HepG2 (cell line): ENCODE measurements around the gene CAPN9. TPM values are rescaled to one million over a fixed set of nuclear protein-coding genes. Genes with fewer than 3 reads are reported as not detected.

Experiments
- CSRNP1 ChIP-seq: sonication (generic); formaldehyde crosslinking; IDR thresholded peaks from 2 replicates; pipeline ENCODE4 v1.8.1; 2023; ENCODE audit warnings: mild to moderate bottlenecking, missing genetic modification reagents
- DDIT3 ChIP-seq: sonication (generic); formaldehyde crosslinking; IDR thresholded peaks from 2 replicates; pipeline ENCODE4 v1.4.0; 2020; ENCODE audit warnings: mild to moderate bottlenecking, missing genetic modification reagents
- DMAP1 ChIP-seq: IDR thresholded peaks from 2 replicates; pipeline ENCODE4 v1.6.1; 2016
- GABPA ChIP-seq, 2 experiments: IDR thresholded peaks; 2 replicates each; pipeline ENCODE4 v1.6.1; 2011 to 2016; ENCODE audit warnings: low read depth in 2 of 2, low read length in 1 of 2, missing biosample characterization in 1 of 2, missing genetic modification characterization in 1 of 2
- GFI1 ChIP-seq: sonication (generic); formaldehyde crosslinking; IDR thresholded peaks from 2 replicates; pipeline ENCODE4 v1.5.0; 2020; ENCODE audit warnings: missing genetic modification reagents, mild to moderate bottlenecking, borderline replicate concordance
- HOXD1 ChIP-seq: sonication (generic); formaldehyde crosslinking; IDR thresholded peaks from 2 replicates; pipeline ENCODE4 v1.5.0; 2020; ENCODE audit warnings: missing genetic modification reagents
- JUND ChIP-seq: sonication (generic); formaldehyde crosslinking; IDR thresholded peaks from 2 replicates; pipeline ENCODE4 v1.8.0; 2022; ENCODE audit warnings: mild to moderate bottlenecking, missing genetic modification reagents
- KDM1A ChIP-seq: IDR thresholded peaks from 2 replicates; pipeline ENCODE4 v1.6.1; 2016; ENCODE audit warnings: missing compliant biosample characterization
- NFIB ChIP-seq: sonication (generic); formaldehyde crosslinking; IDR thresholded peaks from 2 replicates; pipeline ENCODE4 v1.9.0; 2021; ENCODE audit warnings: missing genetic modification reagents, mild to moderate bottlenecking, borderline replicate concordance
- PATZ1 ChIP-seq: sonication (generic); formaldehyde crosslinking; IDR thresholded peaks from 2 replicates; pipeline ENCODE4 v1.4.0; 2020; ENCODE audit warnings: missing genetic modification reagents
- SMAD1 ChIP-seq: sonication (generic); formaldehyde crosslinking; IDR thresholded peaks from 2 replicates; pipeline ENCODE4 v1.4.0; 2020; ENCODE audit warnings: missing genetic modification reagents, low read depth, mild to moderate bottlenecking, borderline replicate concordance
- SMAD3 ChIP-seq: sonication (generic); formaldehyde crosslinking; IDR thresholded peaks from 2 replicates; pipeline ENCODE4 v1.4.0; 2020; ENCODE audit warnings: missing genetic modification reagents
- TP53 ChIP-seq: sonication (generic); formaldehyde crosslinking; conservative IDR thresholded peaks from 2 replicates; pipeline ENCODE4 v1.4.0; 2020; ENCODE audit warnings: missing genetic modification reagents
- ZFX ChIP-seq: sonication (generic); formaldehyde crosslinking; IDR thresholded peaks from 2 replicates; pipeline ENCODE4 v1.4.0; 2020; ENCODE audit warnings: mild to moderate bottlenecking, low read depth, missing genetic modification reagents, moderate library complexity
- ZNF260 ChIP-seq: sonication (generic); formaldehyde crosslinking; IDR thresholded peaks from 2 replicates; pipeline ENCODE4 v1.4.0; 2020; ENCODE audit warnings: missing genetic modification reagents, low read depth, mild to moderate bottlenecking, borderline replicate concordance
- ZNF639 ChIP-seq: conservative IDR thresholded peaks from 2 replicates; pipeline ENCODE4 v1.6.1; 2018; ENCODE audit warnings: missing genetic modification reagents
- ZNF687 ChIP-seq: sonication (generic); formaldehyde crosslinking; IDR thresholded peaks from 2 replicates; pipeline ENCODE4 v1.5.1; 2020; ENCODE audit warnings: mild to moderate bottlenecking, missing genetic modification reagents, moderate library complexity
- ZNF770 ChIP-seq: sonication (generic); formaldehyde crosslinking; IDR thresholded peaks from 2 replicates; pipeline ENCODE4 v1.5.0; 2020; ENCODE audit warnings: mild to moderate bottlenecking, missing genetic modification reagents
- ZNF891 ChIP-seq: sonication (generic); formaldehyde crosslinking; IDR thresholded peaks from 2 replicates; pipeline ENCODE4 v1.5.0; 2020; ENCODE audit warnings: mild to moderate bottlenecking, missing genetic modification reagents
- polyA plus RNA-seq, 8 experiments: library from polyadenylated mRNA; depleted of rRNA in 3 of 8; stranded (reverse) in 7 of 8; unstranded in 1 of 8; fragments of >200 nt; fragmentation: Illumina TruSeq in 4 of 8; extraction: Trizol in 4 of 8; gene quantifications; 2 replicates each; pipeline versions ENCODE4 v1.2.1 to v1.2.3, GENCODE V29; 2011 to 2016; ENCODE audit warnings: low read depth in 4 of 8, missing spikeins in 1 of 8, mixed read lengths in 1 of 8; ENCODE audit not compliant: insufficient read depth in 1 of 8
- total RNA-seq, 5 experiments: library from RNA; depleted of rRNA; stranded (reverse); fragments of >200 nt; fragmentation: Illumina TruSeq; extraction: Trizol; gene quantifications; 2 replicates each; pipeline ENCODE4 v1.2.3, GENCODE V29; 2016; ENCODE audit warnings: low read depth in 1 of 5

Gene CAPN9
- total and polyA plus RNA-seq, 2 of the 13 experiments (the other 11 are each of a cell fraction or from before 2014, with no cell fraction given): 0.04 to 0.31 TPM

GRCh38 chr1:230712470-230712942 is 34.7 kb upstream of the CAPN9 start (continued):
- TF ChIP-seq ZNF687 (CRISPR knock-in tag) (peak; percentile 82), KDM1A (CRISPR knock-in tag) (no peak), GABPA (IDR thresholded peaks at IDR 0.05; ENCODE audit: low read depth, low read length) (no peak), GABPA (CRISPR knock-in tag; IDR thresholded peaks at IDR 0.05; ENCODE audit: low read depth) (no peak), ZNF260 (CRISPR knock-in tag) (no peak), ZNF770 (CRISPR knock-in tag) (no peak), GFI1 (CRISPR knock-in tag) (no peak), CSRNP1 (CRISPR knock-in tag) (no peak), ZFX (peak; percentile 31), SMAD1 (CRISPR knock-in tag) (no peak), DMAP1 (CRISPR knock-in tag) (no peak), DDIT3 (CRISPR knock-in tag) (no peak), ZNF639 (no peak), HOXD1 (CRISPR knock-in tag) (no peak), ZNF891 (peak; percentile 72; the same call in 1 of the 2 replicates), JUND (CRISPR knock-in tag) (no peak), NFIB (CRISPR knock-in tag) (no peak), PATZ1 (CRISPR knock-in tag) (no peak), SMAD3 (CRISPR knock-in tag) (no peak), TP53 (no peak)
